Brain microvascular endothelial cell (primary cell): Measurements from ENCODE around the gene FBXL14.
"Not testable (repeated sequence)": the region's sequence is repeated elsewhere in the genome, so short reads cannot be mapped to it uniquely, and the experiment has no call there.

Experiments used
- DNase-seq: peaks from one replicate; pipeline ENCODE4 v3.0.0-alpha.2; 2020
- H3K27ac ChIP-seq: fragments of 250-450 bp; sonication (Bioruptor Pico); 2 replicates; pipeline ENCODE4 v1.5.1; 2020; ENCODE audit warnings: mild to moderate bottlenecking, moderate library complexity
- H3K27me3 ChIP-seq: fragments of 250-450 bp; sonication (Bioruptor Pico); replicated peaks from 2 replicates; pipeline ENCODE4 v1.5.1; 2020; ENCODE audit warnings: mild to moderate bottlenecking
- H3K36me3 ChIP-seq: fragments of 250-450 bp; sonication (Bioruptor Pico); replicated peaks from 2 replicates; pipeline ENCODE4 v1.5.1; 2020; ENCODE audit warnings: mild to moderate bottlenecking
- H3K4me3 ChIP-seq: 2 replicates; pipeline ENCODE4 v1.5.1; 2011; ENCODE audit warnings: low read depth, mild to moderate bottlenecking, control low read depth, low read length, moderate library complexity
- in situ Hi-C: cut with HindIII; loops from 2 replicates; pipeline ENCODE4 v1.10.0; 2017; ENCODE audit warnings: low sequenced_read_pairs, low pct_ligation_motif_present
- TF ChIP-seq, protein P1 (sequence below): IDR thresholded peaks from 2 replicates; pipeline ENCODE4 v1.5.1; 2011; ENCODE audit warnings: low read depth, mild to moderate bottlenecking, moderate library complexity, low read length, control low read depth, inconsistent platforms; ENCODE audit errors: missing control alignments

The FBXL14 gene

DNA sequence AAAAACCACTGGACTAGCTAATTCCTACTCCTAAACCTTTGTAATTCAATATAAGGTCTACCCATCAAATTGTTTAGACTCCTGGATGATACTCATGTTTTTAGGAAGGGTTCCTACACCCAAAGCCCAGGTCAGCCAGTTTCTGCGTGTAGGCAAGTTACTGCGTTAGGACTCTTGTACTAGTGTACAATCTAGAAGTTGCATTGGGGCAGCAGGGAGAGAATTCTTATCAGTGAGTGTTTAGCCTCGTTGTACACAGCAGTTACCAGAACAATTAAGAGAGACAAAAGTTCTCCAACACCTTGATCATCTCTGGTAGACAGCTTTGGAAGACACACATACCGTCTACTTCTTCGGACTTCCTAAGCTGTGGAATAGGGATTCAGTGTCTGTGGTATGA, 29.2 kb downstream of the FBXL14 start:
- TF ChIP-seq, protein P1, sequence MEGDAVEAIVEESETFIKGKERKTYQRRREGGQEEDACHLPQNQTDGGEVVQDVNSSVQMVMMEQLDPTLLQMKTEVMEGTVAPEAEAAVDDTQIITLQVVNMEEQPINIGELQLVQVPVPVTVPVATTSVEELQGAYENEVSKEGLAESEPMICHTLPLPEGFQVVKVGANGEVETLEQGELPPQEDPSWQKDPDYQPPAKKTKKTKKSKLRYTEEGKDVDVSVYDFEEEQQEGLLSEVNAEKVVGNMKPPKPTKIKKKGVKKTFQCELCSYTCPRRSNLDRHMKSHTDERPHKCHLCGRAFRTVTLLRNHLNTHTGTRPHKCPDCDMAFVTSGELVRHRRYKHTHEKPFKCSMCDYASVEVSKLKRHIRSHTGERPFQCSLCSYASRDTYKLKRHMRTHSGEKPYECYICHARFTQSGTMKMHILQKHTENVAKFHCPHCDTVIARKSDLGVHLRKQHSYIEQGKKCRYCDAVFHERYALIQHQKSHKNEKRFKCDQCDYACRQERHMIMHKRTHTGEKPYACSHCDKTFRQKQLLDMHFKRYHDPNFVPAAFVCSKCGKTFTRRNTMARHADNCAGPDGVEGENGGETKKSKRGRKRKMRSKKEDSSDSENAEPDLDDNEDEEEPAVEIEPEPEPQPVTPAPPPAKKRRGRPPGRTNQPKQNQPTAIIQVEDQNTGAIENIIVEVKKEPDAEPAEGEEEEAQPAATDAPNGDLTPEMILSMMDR = no peak

DNA sequence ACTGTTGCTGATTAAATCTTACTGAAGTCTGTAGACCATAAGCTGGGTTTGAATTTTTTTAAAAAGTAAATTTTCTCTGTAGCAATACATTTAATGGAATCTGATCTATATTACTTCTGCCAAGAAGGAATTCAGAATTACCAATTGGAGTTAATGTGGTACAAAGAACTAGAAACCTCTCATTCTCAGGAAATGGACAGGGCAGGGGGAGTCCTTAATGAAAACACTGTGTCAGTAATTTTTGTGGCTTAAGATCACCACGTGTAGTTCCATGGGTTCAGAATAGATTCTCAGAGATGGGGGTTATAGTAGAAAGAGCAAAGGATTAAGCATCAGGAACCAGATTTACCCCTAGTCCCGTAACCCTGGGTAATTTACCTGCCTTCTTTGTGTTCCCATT, 30.3 kb downstream of the FBXL14 start:
- in situ Hi-C loops = no loop called here
- Histone ChIP-seq H3K27ac (no peak overlapping the region), H3K36me3 (no peaks in the 10 kb centered on the region), H3K4me3 (no peak overlapping the region), H3K27me3 (no peaks in the 10 kb centered on the region)
- no peak for DNase-seq
- TF ChIP-seq, protein P1 = no peak

More for the DNA sequence above, 29.2 kb downstream of the FBXL14 start:
- no peaks in the 10 kb centered on the region for H3K27me3 ChIP-seq
- H3K36me3 ChIP-seq = no peaks in the 10 kb centered on the region
- no peak overlapping the region for H3K27ac ChIP-seq
- DNase-seq = no peak
- H3K4me3 ChIP-seq = no peak overlapping the region
- in situ Hi-C loops = no loop called here

DNA sequence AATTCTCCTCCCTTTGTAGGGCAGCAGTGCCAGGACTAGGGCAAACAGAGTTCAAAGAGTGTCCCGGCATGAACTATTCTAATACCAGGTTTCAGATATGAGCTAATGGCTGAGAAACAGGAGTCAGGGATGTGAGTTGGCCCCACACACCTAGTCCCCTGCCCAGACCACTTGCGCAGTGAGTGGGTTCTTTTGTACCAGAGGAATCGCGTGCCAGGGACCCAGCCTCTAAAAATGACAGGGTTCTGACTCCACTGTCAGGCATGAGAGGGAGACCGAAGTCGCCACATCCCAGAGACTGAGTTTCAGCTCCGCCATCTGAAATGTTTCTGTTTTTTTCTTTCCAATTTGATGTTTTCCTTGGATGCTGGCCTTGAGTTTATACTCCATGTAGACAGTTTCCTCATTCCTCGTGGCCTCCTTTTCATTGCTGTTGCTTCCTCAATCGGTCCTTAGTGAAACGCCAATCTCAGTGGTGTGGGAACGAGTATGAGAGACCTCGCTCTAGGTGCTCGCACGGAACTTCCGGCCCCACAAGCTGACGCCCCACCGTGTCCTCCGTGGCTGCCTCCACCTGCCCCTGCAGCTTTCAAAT, 31.5 kb downstream of the FBXL14 start:
- TF ChIP-seq, protein P1 = no peak
- peak; percentile 35 for DNase-seq
- Histone ChIP-seq H3K36me3 (no peaks in the 10 kb centered on the region), H3K4me3 (peak overlapping the region; percentile 5), H3K27ac (peak overlapping the region; percentile 31), H3K27me3 (no peaks in the 10 kb centered on the region)
- in situ Hi-C loops = no loop called here

DNA sequence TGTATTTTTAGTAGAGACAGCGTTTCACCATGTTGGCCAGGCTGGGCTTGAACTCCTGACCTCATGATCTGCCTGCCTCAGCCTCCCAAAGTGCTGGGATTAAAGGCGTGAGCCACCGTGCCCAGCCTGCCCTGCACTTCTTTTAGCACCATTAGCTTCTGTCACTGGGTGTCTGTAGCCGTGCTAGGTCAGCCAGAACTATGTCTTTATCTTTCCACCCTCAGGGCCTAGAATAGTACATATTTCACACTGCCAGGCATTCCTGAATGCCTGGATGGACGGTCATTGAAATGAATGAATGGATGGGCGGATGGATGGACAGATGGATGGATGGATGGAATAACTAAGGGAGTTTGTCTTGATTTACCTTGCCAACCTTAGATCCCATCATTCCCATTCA, 33.7 kb downstream of the FBXL14 start:
- in situ Hi-C loops = no loop called here
- H3K27me3 ChIP-seq = no peaks in the 10 kb centered on the region
- H3K36me3 ChIP-seq = no peaks in the 10 kb centered on the region
- TF ChIP-seq, protein P1 = no peak
- no peak for DNase-seq
- H3K4me3 ChIP-seq = no peak overlapping the region
- no peak overlapping the region for H3K27ac ChIP-seq

DNA sequence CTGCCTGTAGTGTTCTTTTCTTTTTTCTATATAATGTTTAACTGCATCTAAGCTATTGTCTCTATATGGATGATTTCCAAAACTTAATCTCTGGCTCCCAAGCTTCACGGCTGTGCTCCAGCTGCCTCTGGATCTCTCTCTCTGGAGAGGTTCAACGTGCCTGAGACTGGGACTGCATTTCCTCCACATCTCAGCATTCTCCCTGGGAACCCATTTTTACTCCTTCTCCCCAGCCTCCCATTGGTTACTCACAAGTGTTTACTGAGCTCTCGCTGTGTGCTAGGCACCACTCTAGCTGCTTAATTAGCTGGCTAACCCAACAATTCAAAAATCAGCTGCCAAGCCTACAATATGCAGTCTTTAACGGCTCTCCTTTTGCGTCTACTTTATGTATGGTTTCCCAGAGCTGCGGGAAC, 34.7 kb downstream of the FBXL14 start:
- in situ Hi-C loops = no loop called here
- no peak overlapping the region for H3K4me3 ChIP-seq
- no peak overlapping the region for H3K27ac ChIP-seq
- TF ChIP-seq, protein P1 = no peak
- no peak for DNase-seq
- no peaks in the 10 kb centered on the region for H3K27me3 ChIP-seq
- no peaks in the 10 kb centered on the region for H3K36me3 ChIP-seq

DNA sequence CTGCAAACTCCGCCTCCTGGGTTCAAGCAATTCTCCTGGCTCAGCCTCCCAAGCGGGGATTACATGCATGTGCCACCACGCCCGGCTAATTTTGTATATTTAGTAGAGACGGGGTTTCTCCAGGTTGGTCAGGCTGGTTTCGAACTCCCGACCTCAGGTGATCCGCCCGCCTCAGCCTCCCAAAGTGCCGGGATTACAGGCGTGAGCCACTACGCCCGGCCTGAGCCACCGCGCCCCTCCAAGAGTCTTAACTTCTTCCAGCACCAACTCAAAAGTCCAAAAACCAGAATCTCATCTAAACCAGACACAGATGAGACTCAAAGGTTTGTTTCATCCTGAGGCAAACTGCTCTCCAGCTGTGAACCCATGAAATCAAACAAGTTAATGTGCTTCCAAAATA, 36.3 kb downstream of the FBXL14 start:
- H3K27me3 ChIP-seq, DNase-seq, H3K36me3 ChIP-seq, H3K27ac ChIP-seq, in situ Hi-C loops, H3K4me3 ChIP-seq: not testable (repeated sequence)
